HepG2 (cell line): ENCODE measurements around the gene ATP2B2. TPM values are rescaled to one million over a fixed set of nuclear protein-coding genes. Genes with fewer than 3 reads are reported as not detected.
A peak's percentile ranks its signal among the peaks of the same experiment; 100 is the strongest.

Experiments
- AKNA ChIP-seq: sonication (generic); formaldehyde crosslinking; IDR thresholded peaks from 2 replicates; pipeline ENCODE4 v1.4.0; 2020; ENCODE audit warnings: missing genetic modification reagents, borderline replicate concordance
- DDIT3 ChIP-seq: sonication (generic); formaldehyde crosslinking; IDR thresholded peaks from 2 replicates; pipeline ENCODE4 v1.4.0; 2020; ENCODE audit warnings: mild to moderate bottlenecking, missing genetic modification reagents
- KAT7 ChIP-seq: IDR thresholded peaks from 2 replicates; pipeline ENCODE4 v1.6.1; 2018; ENCODE audit warnings: borderline replicate concordance, missing compliant biosample characterization
- KDM3A ChIP-seq: IDR thresholded peaks from 2 replicates; pipeline ENCODE4 v1.6.1; 2018; ENCODE audit warnings: low read depth, missing compliant biosample characterization
- KDM6A ChIP-seq: IDR thresholded peaks from 2 replicates; pipeline ENCODE4 v1.6.1; 2016; ENCODE audit warnings: low read depth
- MXD3 ChIP-seq: IDR thresholded peaks from 2 replicates; pipeline ENCODE4 v1.6.1; 2016; ENCODE audit warnings: mild to moderate bottlenecking, missing biosample characterization, missing genetic modification reagents
- SMARCC2 ChIP-seq: fragments of 450-650 bp; IDR thresholded peaks from 2 replicates; pipeline ENCODE4 v1.6.1; 2017; ENCODE audit warnings: antibody characterized with exemption, mild to moderate bottlenecking
- ZNF292 ChIP-seq: sonication (generic); formaldehyde crosslinking; IDR thresholded peaks from 2 replicates; pipeline ENCODE4 v1.8.1; 2022; ENCODE audit warnings: mild to moderate bottlenecking, low read depth, missing genetic modification reagents, borderline replicate concordance
- ZNF33A ChIP-seq: sonication (generic); formaldehyde crosslinking; IDR thresholded peaks from 2 replicates; pipeline ENCODE4 v1.5.1; 2020; ENCODE audit warnings: missing genetic modification reagents, mild to moderate bottlenecking, moderate library complexity, borderline replicate concordance
- ZNF451 ChIP-seq: sonication (generic); formaldehyde crosslinking; IDR thresholded peaks from 2 replicates; pipeline ENCODE4 v1.5.0; 2020; ENCODE audit warnings: mild to moderate bottlenecking, missing genetic modification reagents
- ZNF746 ChIP-seq: sonication (generic); formaldehyde crosslinking; IDR thresholded peaks from 2 replicates; pipeline ENCODE4 v1.8.0; 2022; ENCODE audit warnings: mild to moderate bottlenecking, missing genetic modification reagents
- ZNF773 ChIP-seq: sonication (generic); formaldehyde crosslinking; IDR thresholded peaks from 2 replicates; pipeline ENCODE4 v1.4.0; 2020; ENCODE audit warnings: missing genetic modification reagents, borderline replicate concordance
- polyA plus RNA-seq, 8 experiments: library from polyadenylated mRNA; depleted of rRNA in 3 of 8; stranded (reverse) in 7 of 8; unstranded in 1 of 8; fragments of >200 nt; fragmentation: Illumina TruSeq in 4 of 8; extraction: Trizol in 4 of 8; gene quantifications; 2 replicates each; pipeline versions ENCODE4 v1.2.1 to v1.2.3, GENCODE V29; 2011 to 2016; ENCODE audit warnings: low read depth in 4 of 8, missing spikeins in 1 of 8, mixed read lengths in 1 of 8; ENCODE audit not compliant: insufficient read depth in 1 of 8
- total RNA-seq, 5 experiments: library from RNA; depleted of rRNA; stranded (reverse); fragments of >200 nt; fragmentation: Illumina TruSeq; extraction: Trizol; gene quantifications; 2 replicates each; pipeline ENCODE4 v1.2.3, GENCODE V29; 2016; ENCODE audit warnings: low read depth in 1 of 5
- TF ChIP-seq, protein P1 (sequence below): sonication (generic); formaldehyde crosslinking; IDR thresholded peaks from 2 replicates; pipeline ENCODE4 v1.8.0; 2022; ENCODE audit warnings: missing genetic modification reagents, mild to moderate bottlenecking, inconsistent platforms, borderline replicate concordance
- TF ChIP-seq, protein P2 (sequence below): sonication (generic); formaldehyde crosslinking; IDR thresholded peaks from 2 replicates; pipeline ENCODE4; 2020; ENCODE audit warnings: missing genetic modification reagents, mild to moderate bottlenecking, borderline replicate concordance
- TF ChIP-seq, protein P3 (sequence below): sonication (generic); formaldehyde crosslinking; IDR thresholded peaks from 2 replicates; pipeline ENCODE4 v1.4.0; 2020; ENCODE audit warnings: missing genetic modification reagents

The ATP2B2 gene
- total and polyA plus RNA-seq, 2 of the 13 experiments (the other 11 are each of a cell fraction or from before 2014, with no cell fraction given), result 1.5 to 2.3 TPM

GRCh38 chr3:10459954-10460754 is 45.2 kb downstream of the ATP2B2 start (continued):
- TF ChIP-seq AKNA, result peak; percentile 88; the same call in 1 of the 2 replicates
- no peak; the same call in 1 of the 2 replicates for TF ChIP-seq KAT7 (CRISPR knock-in tag)
- TF ChIP-seq, protein P1, sequence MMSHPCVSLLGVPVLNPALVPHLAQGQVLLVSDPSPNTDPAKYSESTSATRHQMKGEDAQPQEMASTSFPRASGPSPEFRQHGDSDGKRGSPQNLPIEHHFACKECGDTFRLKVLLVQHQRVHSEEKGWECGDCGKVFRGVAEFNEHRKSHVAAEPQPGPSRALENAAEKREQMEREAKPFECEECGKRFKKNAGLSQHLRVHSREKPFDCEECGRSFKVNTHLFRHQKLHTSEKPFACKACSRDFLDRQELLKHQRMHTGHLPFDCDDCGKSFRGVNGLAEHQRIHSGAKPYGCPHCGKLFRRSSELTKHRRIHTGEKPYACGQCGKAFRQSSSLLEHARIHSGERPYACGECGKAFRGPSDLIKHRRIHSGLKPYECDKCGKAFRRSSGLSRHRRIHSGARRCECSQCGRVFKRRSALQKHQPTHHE (CRISPR knock-in tag), result peak; percentile 85; the same call in 1 of the 2 replicates
- TF ChIP-seq DDIT3, result peak; percentile 87; the same call in 1 of the 2 replicates
- peak; percentile 26; the same call in 1 of the 2 replicates for TF ChIP-seq ZNF292 (CRISPR knock-in tag)
- TF ChIP-seq ZNF33A (CRISPR knock-in tag), result no peak
- TF ChIP-seq MXD3, result peak; percentile 99
- TF ChIP-seq ZNF773 (CRISPR knock-in tag), result peak; percentile 99
- TF ChIP-seq SMARCC2, result no peak
- TF ChIP-seq ZNF746 (CRISPR knock-in tag), result peak; percentile 62
- TF ChIP-seq KDM3A (CRISPR knock-in tag), result peak; percentile 75; the same call in 1 of the 2 replicates
- TF ChIP-seq, protein P2, sequence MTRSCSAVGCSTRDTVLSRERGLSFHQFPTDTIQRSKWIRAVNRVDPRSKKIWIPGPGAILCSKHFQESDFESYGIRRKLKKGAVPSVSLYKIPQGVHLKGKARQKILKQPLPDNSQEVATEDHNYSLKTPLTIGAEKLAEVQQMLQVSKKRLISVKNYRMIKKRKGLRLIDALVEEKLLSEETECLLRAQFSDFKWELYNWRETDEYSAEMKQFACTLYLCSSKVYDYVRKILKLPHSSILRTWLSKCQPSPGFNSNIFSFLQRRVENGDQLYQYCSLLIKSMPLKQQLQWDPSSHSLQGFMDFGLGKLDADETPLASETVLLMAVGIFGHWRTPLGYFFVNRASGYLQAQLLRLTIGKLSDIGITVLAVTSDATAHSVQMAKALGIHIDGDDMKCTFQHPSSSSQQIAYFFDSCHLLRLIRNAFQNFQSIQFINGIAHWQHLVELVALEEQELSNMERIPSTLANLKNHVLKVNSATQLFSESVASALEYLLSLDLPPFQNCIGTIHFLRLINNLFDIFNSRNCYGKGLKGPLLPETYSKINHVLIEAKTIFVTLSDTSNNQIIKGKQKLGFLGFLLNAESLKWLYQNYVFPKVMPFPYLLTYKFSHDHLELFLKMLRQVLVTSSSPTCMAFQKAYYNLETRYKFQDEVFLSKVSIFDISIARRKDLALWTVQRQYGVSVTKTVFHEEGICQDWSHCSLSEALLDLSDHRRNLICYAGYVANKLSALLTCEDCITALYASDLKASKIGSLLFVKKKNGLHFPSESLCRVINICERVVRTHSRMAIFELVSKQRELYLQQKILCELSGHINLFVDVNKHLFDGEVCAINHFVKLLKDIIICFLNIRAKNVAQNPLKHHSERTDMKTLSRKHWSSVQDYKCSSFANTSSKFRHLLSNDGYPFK (CRISPR knock-in tag), result peak; percentile 53; the same call in 1 of the 2 replicates
- 0 out of 2 replicates have a peak, but pooled peaks have one; percentile 38 for TF ChIP-seq KDM6A (CRISPR knock-in tag)
- peak; percentile 98 for TF ChIP-seq ZNF451 (CRISPR knock-in tag)
- TF ChIP-seq, protein P3, sequence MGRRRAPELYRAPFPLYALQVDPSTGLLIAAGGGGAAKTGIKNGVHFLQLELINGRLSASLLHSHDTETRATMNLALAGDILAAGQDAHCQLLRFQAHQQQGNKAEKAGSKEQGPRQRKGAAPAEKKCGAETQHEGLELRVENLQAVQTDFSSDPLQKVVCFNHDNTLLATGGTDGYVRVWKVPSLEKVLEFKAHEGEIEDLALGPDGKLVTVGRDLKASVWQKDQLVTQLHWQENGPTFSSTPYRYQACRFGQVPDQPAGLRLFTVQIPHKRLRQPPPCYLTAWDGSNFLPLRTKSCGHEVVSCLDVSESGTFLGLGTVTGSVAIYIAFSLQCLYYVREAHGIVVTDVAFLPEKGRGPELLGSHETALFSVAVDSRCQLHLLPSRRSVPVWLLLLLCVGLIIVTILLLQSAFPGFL (CRISPR knock-in tag), result peak; percentile 45; the same call in 1 of the 2 replicates
